H9 (cell line): ENCODE data around the gene MUL1. TPM values are rescaled to one million over a fixed set of nuclear protein-coding genes. Genes with fewer than 3 reads are reported as not detected.

Experiments used
- DNase-seq: peaks from one replicate; pipeline ENCODE4 v3.0.0-alpha.2; 2017
- H2AFZ ChIP-seq: one replicate; pipeline ENCODE4 v1.6.1; 2013; ENCODE audit warnings: mild to moderate bottlenecking, low read length, control low read depth, moderate library complexity
- H2AK5ac ChIP-seq: 2 replicates; pipeline ENCODE4 v1.6.1; 2013; ENCODE audit warnings: low read length, control low read depth, mixed read lengths; ENCODE audit not compliant: insufficient read length
- H2BK120ac ChIP-seq: one replicate; pipeline ENCODE4 v1.6.1; 2013; ENCODE audit warnings: low read depth, mild to moderate bottlenecking, low read length, control low read depth, inconsistent platforms; ENCODE audit not compliant: poor library complexity, severe bottlenecking
- H2BK12ac ChIP-seq: 2 replicates; pipeline ENCODE4 v1.6.1; 2013; ENCODE audit warnings: low read length, control low read depth, mixed read lengths, low read depth; ENCODE audit not compliant: insufficient read length
- H2BK15ac ChIP-seq: 2 replicates; pipeline ENCODE4 v1.6.1; 2013; ENCODE audit warnings: low read depth, low read length, control low read depth
- H2BK20ac ChIP-seq: one replicate; pipeline ENCODE4 v1.6.1; 2013; ENCODE audit warnings: low read depth, mild to moderate bottlenecking, low read length, control low read depth, inconsistent platforms; ENCODE audit not compliant: poor library complexity, severe bottlenecking
- H2BK5ac ChIP-seq: 2 replicates; pipeline ENCODE4 v1.6.1; 2013; ENCODE audit warnings: low read length, control low read depth, mixed read lengths; ENCODE audit not compliant: insufficient read length
- H3K14ac ChIP-seq: 2 replicates; pipeline ENCODE4 v1.6.1; 2013; ENCODE audit warnings: low read length, control low read depth; ENCODE audit not compliant: insufficient read depth
- H3K18ac ChIP-seq: 2 replicates; pipeline ENCODE4 v1.6.1; 2013; ENCODE audit warnings: low read depth, mild to moderate bottlenecking, mixed read lengths, low read length, control low read depth; ENCODE audit not compliant: insufficient read length
- H3K23ac ChIP-seq: 2 replicates; pipeline ENCODE4 v1.6.1; 2013; ENCODE audit warnings: low read length, control low read depth, mixed read lengths, low read depth; ENCODE audit not compliant: insufficient read length
- H3K23me2 ChIP-seq: 2 replicates; pipeline ENCODE4 v1.6.1; 2013; ENCODE audit warnings: low read depth, mild to moderate bottlenecking, mixed read lengths, low read length, control low read depth; ENCODE audit not compliant: insufficient read length, poor library complexity, severe bottlenecking
- H3K27ac ChIP-seq: 2 replicates; pipeline ENCODE4 v1.5.1; 2013; ENCODE audit warnings: low read length, control low read depth, mixed read lengths, low read depth; ENCODE audit not compliant: insufficient read length
- H3K27me3 ChIP-seq: 2 replicates; pipeline ENCODE4 v1.6.1; 2013; ENCODE audit warnings: low read length, control low read depth, inconsistent platforms; ENCODE audit not compliant: insufficient read depth
- H3K4ac ChIP-seq: 2 replicates; pipeline ENCODE4 v1.6.1; 2013; ENCODE audit warnings: low read depth, mild to moderate bottlenecking, control low read depth, inconsistent platforms, low read length, moderate library complexity
- H3K4me1 ChIP-seq: 2 replicates; pipeline ENCODE4 v1.6.1; 2013; ENCODE audit warnings: low read length, control low read depth, inconsistent platforms; ENCODE audit not compliant: insufficient read depth
- H3K4me2 ChIP-seq: 2 replicates; pipeline ENCODE4 v1.6.1; 2013; ENCODE audit warnings: low read length, control low read depth, mixed read lengths; ENCODE audit not compliant: insufficient read length, insufficient read depth
- H3K56ac ChIP-seq: 2 replicates; pipeline ENCODE4 v1.6.1; 2013; ENCODE audit warnings: low read depth, mild to moderate bottlenecking, mixed read lengths, low read length, control low read depth; ENCODE audit not compliant: insufficient read length
- H3K79me1 ChIP-seq: 2 replicates; pipeline ENCODE4 v1.6.1; 2013; ENCODE audit warnings: low read depth, mild to moderate bottlenecking, moderate library complexity, low read length, control low read depth, inconsistent platforms; ENCODE audit not compliant: insufficient read depth, poor library complexity, severe bottlenecking
- H3K79me2 ChIP-seq: 2 replicates; pipeline ENCODE4 v1.6.1; 2013; ENCODE audit warnings: low read length, control low read depth, inconsistent platforms; ENCODE audit not compliant: insufficient read depth
- H3K9ac ChIP-seq: 2 replicates; pipeline ENCODE4 v1.6.1; 2013; ENCODE audit warnings: low read length, control low read depth, mixed read lengths; ENCODE audit not compliant: insufficient read length; ENCODE audit errors: extremely low read depth
- H3K9me3 ChIP-seq: one replicate; pipeline ENCODE4 v1.6.1; 2013; ENCODE audit warnings: low read depth, low read length, inconsistent platforms; ENCODE audit not compliant: control insufficient read depth
- H3T11ph ChIP-seq: one replicate; pipeline ENCODE4 v1.6.1; 2013; ENCODE audit warnings: mild to moderate bottlenecking, low read length, control low read depth, inconsistent platforms
- H4K20me1 ChIP-seq: one replicate; pipeline ENCODE4 v1.6.1; 2013; ENCODE audit not compliant: control insufficient read depth, insufficient read length, insufficient read depth
- H4K5ac ChIP-seq: 2 replicates; pipeline ENCODE4 v1.6.1; 2013; ENCODE audit warnings: low read depth, mild to moderate bottlenecking, mixed read lengths, low read length, control low read depth; ENCODE audit not compliant: insufficient read length
- H4K8ac ChIP-seq: replicated peaks from 2 replicates; pipeline ENCODE4 v1.6.1; 2013; ENCODE audit warnings: low read length, control low read depth, mixed read lengths, low read depth; ENCODE audit not compliant: insufficient read length
- H4K91ac ChIP-seq: 2 replicates; pipeline ENCODE4 v1.6.1; 2013; ENCODE audit warnings: low read depth, mild to moderate bottlenecking, moderate library complexity, mixed read lengths, low read length, control low read depth; ENCODE audit not compliant: insufficient read length
- H3K27ac Mint-ChIP-seq, 3 experiments: 2 replicates in 2 of 3; 3 replicates in 1 of 3; pipeline ENCODE4 v1.8.0; 2020 to 2021; ENCODE audit warnings: mixed read lengths in 3 of 3, mild to moderate bottlenecking in 1 of 3, moderate library complexity in 1 of 3
- H3K27me3 Mint-ChIP-seq: 2 replicates; pipeline ENCODE4 v1.8.0; 2021; ENCODE audit warnings: low read depth, mild to moderate bottlenecking, moderate library complexity, mixed read lengths
- H3K36me3 Mint-ChIP-seq, 3 experiments: 2 replicates in 2 of 3; 3 replicates in 1 of 3; pipeline ENCODE4 v1.8.0; 2020 to 2021; ENCODE audit warnings: low read depth in 3 of 3, mixed read lengths in 3 of 3; ENCODE audit not compliant: insufficient read depth in 1 of 3
- H3K4me1 Mint-ChIP-seq, 2 experiments: 2 replicates each; pipeline ENCODE4 v1.8.0; 2020; ENCODE audit warnings: mixed read lengths in 2 of 2
- H3K4me3 Mint-ChIP-seq, 2 experiments: 2 replicates in 1 of 2; 3 replicates in 1 of 2; pipeline ENCODE4 v1.8.0; 2020 to 2021; ENCODE audit warnings: mild to moderate bottlenecking in 2 of 2, mixed read lengths in 2 of 2, moderate library complexity in 1 of 2
- H3K9me3 Mint-ChIP-seq, 2 experiments: 2 replicates in 1 of 2; 3 replicates in 1 of 2; pipeline ENCODE4 v1.8.0; 2020; ENCODE audit warnings: mild to moderate bottlenecking in 2 of 2, mixed read lengths in 2 of 2, moderate library complexity in 1 of 2
- CTCF ChIP-seq: fragments of 200-600 bp; sonication (generic); conservative IDR thresholded peaks from 3 replicates; pipeline ENCODE4 v1.8.0; 2021; ENCODE audit warnings: antibody characterized with exemption, mild to moderate bottlenecking
- WGBS: extraction: QIAGEN DNeasy Blood & Tissue Kit; methylation state at CpG from one replicate; pipeline ENCODE4 v1.1.7; 2013; ENCODE audit warnings: missing lambda C conversion rate, low lambda C conversion rate, mixed read lengths; ENCODE audit not compliant: insufficient read length; ENCODE audit errors: extremely low coverage; 5-methylcytosine and 5-hydroxymethylcytosine counted together
- total RNA-seq: library from RNA; stranded (reverse); gene quantifications from 2 replicates; pipeline ENCODE4 v1.2.1, GENCODE V29; 2021

The MUL1 gene
- total RNA-seq, 1 experiment from 2014 or later: 27.1 TPM

- Histone ChIP-seq H4K91ac (no peak overlapping the region), H3K27me3 (no peaks in the 10 kb centered on the region; the same call in 1 of the 2 replicates), H3K4me2 (no peak overlapping the region), H3K27ac (no peak overlapping the region), H4K5ac (no peak overlapping the region), H3K79me2 (no peaks in the 10 kb centered on the region), H3K9ac (no peak overlapping the region), H3T11ph (no peak overlapping the region), H2AK5ac (no peak overlapping the region), H3K23ac (no peak overlapping the region), H3K4ac (no peak overlapping the region), H2BK120ac (no peak overlapping the region), H2BK15ac (no peak overlapping the region), H3K4me1 (peaks cover 7% of the 10 kb centered on the region; the same call in 1 of the 2 replicates), H3K56ac (no peak overlapping the region), H2BK12ac (no peak overlapping the region), H2AFZ (no peak overlapping the region), H3K9me3 (no peaks in the 10 kb centered on the region), H3K79me1 (no peaks in the 10 kb centered on the region), H3K18ac (no peak overlapping the region), H4K20me1 (no peaks in the 10 kb centered on the region), H3K14ac (no peak overlapping the region), H2BK5ac (no peak overlapping the region), H2BK20ac (no peak overlapping the region), H3K23me2 (no peaks in the 10 kb centered on the region), H4K8ac (no peak overlapping the region)
- Mint-ChIP-seq H3K4me1 (peaks cover 27 to 34% of the 10 kb centered on the region in 2 experiments), H3K36me3 (no peaks in the 10 kb centered on the region), H3K4me3 (peak overlapping the region in 1 of 2 experiments; percentile 71; a peak in 1 of 5 replicates), H3K27me3 (peaks cover 71% of the 10 kb centered on the region), H3K27ac (no peak overlapping the region), H3K9me3 (no peaks in the 10 kb centered on the region; a peak in 1 of 5 replicates)
- WGBS: no CpG with 5 or more reads among the region's 4 CpGs
- no peak for DNase-seq
- TF ChIP-seq CTCF: no peak
Observed at GRCh38 chr1:20473894-20474293, 34.1 kb downstream of the MUL1 start.
